ENCODE data around the gene GLIPR2.
"Not testable (repeated sequence)": the region's sequence is repeated elsewhere in the genome, so short reads cannot be mapped to it uniquely, and the experiment has no call there.

The GLIPR2 gene

GRCh38 chr9:36125062-36125855 lies 11.3 kb upstream of the GLIPR2 start:
- FAIRE-seq, result no peak

- no peak for FAIRE-seq
Observed at GRCh38 chr9:36126016-36126730, 10.4 kb upstream of the GLIPR2 start.

GRCh38 chr9:36127652-36128244 lies 8.8 kb upstream of the GLIPR2 start:
- no peak for FAIRE-seq

- FAIRE-seq, result no peak
Observed at GRCh38 chr9:36128349-36128748, 8.2 kb upstream of the GLIPR2 start.

GRCh38 chr9:36129139-36129538 lies 7.4 kb upstream of the GLIPR2 start:
- no peak for FAIRE-seq

- FAIRE-seq, result not testable (repeated sequence)
Observed at GRCh38 chr9:36131666-36132065, 4.9 kb upstream of the GLIPR2 start.

- no peak for FAIRE-seq
Observed at GRCh38 chr9:36132086-36132485, 4.4 kb upstream of the GLIPR2 start.

- no peak for FAIRE-seq
Observed at GRCh38 chr9:36134761-36135505, 1.6 kb upstream of the GLIPR2 start.

GRCh38 chr9:36135741-36136271 lies 727 bp upstream of the GLIPR2 start:
- FAIRE-seq, result no peak

- no peak for FAIRE-seq
Observed at GRCh38 chr9:36136894-36137391, 410 bp downstream of the GLIPR2 start.

GRCh38 chr9:36137392-36138004 lies 965 bp downstream of the GLIPR2 start:
- FAIRE-seq, result no peak

- no peak for FAIRE-seq
Observed at GRCh38 chr9:36138496-36138895, 2.0 kb downstream of the GLIPR2 start.

GRCh38 chr9:36138901-36139300 lies 2.4 kb downstream of the GLIPR2 start:
- FAIRE-seq, result no peak

- no peak for FAIRE-seq
Observed at GRCh38 chr9:36140086-36141084, 3.9 kb downstream of the GLIPR2 start.

GRCh38 chr9:36141288-36141687 lies 4.8 kb downstream of the GLIPR2 start:
- no peak for FAIRE-seq

GRCh38 chr9:36141761-36142160 lies 5.2 kb downstream of the GLIPR2 start:
- no peak for FAIRE-seq

- FAIRE-seq, result no peak
Observed at GRCh38 chr9:36142510-36143244, 6.1 kb downstream of the GLIPR2 start.

GRCh38 chr9:36143245-36143641 lies 6.7 kb downstream of the GLIPR2 start:
- FAIRE-seq, result no peak

GRCh38 chr9:36144309-36145232 lies 8.0 kb downstream of the GLIPR2 start:
- FAIRE-seq, result no peak
